ENCODE data around the gene SF3A1. TPM values are rescaled to one million over a fixed set of nuclear protein-coding genes. Genes with fewer than 3 reads are reported as not detected.

SF3A1 gene
- total RNA-seq, 1 donor from 2014 or later, result 190 TPM

DNA sequence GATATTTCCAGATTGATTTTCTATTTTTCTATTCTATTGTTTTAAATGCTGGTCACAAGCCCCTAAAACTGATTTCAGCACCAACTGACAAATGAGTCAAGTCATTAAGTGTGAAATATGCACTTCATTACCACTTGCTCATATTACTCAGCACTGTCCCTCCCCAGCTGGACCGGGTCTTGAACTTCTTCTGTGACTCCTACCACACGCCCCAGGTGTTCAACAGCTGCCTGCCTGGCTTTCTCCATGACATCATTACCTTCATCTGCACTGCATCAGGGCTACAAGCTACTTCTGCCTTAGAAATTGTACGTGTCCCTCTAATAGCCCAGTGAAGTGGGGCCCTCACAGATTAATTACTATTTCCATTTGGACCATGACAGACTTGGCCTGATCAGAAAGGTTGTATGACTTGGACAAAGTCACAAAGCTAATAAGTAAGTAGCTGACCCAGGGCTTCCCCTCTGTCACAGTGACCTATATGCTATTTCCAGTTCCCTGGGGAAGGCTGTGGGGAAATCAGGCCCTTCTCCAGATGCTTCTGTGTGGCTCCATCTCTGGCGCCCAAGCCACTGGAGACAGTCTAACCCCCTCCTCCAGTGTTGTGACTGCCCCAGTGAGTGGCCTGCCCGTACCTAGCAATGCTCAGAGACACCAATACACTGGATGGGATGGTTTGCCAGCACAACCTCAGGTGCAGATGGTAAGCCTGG is 48.0 kb downstream of the SF3A1 start:
- H3K4me1 Mint-ChIP-seq (ENCODE audit: unreplicated experiment), result peaks cover 74% of the 10 kb centered on the region
- no peak for DNase-seq (ENCODE audit: extremely low spot score, unreplicated experiment)

GRCh38 chr22:30308093-30308492 is 48.6 kb downstream of the SF3A1 start:
- Mint-ChIP-seq H3K36me3 (peaks cover 16% of the 10 kb centered on the region), H3K4me1 (ENCODE audit: unreplicated experiment) (peaks cover 76% of the 10 kb centered on the region), H3K27me3 (no peaks in the 10 kb centered on the region), H3K9me3 (no peaks in the 10 kb centered on the region), H3K4me3 (peak overlapping the region; percentile 13), H3K27ac (peak overlapping the region; percentile 57)
- TF ChIP-seq CTCF (conservative IDR thresholded peaks at IDR 0.05), result no peak
- DNase-seq (ENCODE audit: extremely low spot score, unreplicated experiment), result no peak

More for the DNA sequence above, 48.0 kb downstream of the SF3A1 start:
- Mint-ChIP-seq H3K27me3 (no peaks in the 10 kb centered on the region), H3K36me3 (peaks cover 15% of the 10 kb centered on the region), H3K9me3 (no peaks in the 10 kb centered on the region), H3K4me3 (peak overlapping the region; percentile 13), H3K27ac (peak overlapping the region; percentile 57)
- TF ChIP-seq CTCF (conservative IDR thresholded peaks at IDR 0.05), result no peak

GRCh38 chr22:30307041-30307574 is 49.6 kb downstream of the SF3A1 start:
- DNase-seq (ENCODE audit: extremely low spot score, unreplicated experiment), result no peak
- Mint-ChIP-seq H3K9me3 (no peaks in the 10 kb centered on the region), H3K4me3 (peak overlapping the region; percentile 6), H3K27me3 (no peaks in the 10 kb centered on the region), H3K36me3 (peaks cover 10% of the 10 kb centered on the region), H3K4me1 (ENCODE audit: unreplicated experiment) (peaks cover 66% of the 10 kb centered on the region), H3K27ac (peak overlapping the region; percentile 85)
- no peak for TF ChIP-seq CTCF (conservative IDR thresholded peaks at IDR 0.05)

DNA sequence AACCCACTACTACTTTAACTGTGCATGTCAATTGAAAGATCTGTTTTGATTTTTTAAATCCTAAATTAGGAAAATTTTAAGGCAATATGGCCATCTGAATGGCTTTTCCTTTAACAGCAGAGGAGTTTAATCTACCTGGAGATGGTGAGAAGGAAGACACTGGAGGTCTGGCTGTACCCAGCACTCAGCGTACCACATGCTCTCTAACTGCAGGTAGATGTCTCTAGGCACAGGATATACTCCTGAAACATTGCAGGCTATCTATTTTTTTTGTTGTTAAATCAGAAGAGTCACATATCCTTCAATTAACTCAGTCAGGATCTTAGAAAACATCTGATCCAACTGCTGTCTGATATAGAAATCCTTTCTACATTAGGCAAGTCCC is 50.1 kb downstream of the SF3A1 start:
- TF ChIP-seq CTCF (conservative IDR thresholded peaks at IDR 0.05), result no peak
- Mint-ChIP-seq H3K4me3 (no peak overlapping the region), H3K9me3 (no peaks in the 10 kb centered on the region), H3K27ac (peak overlapping the region; percentile 85), H3K27me3 (no peaks in the 10 kb centered on the region), H3K4me1 (ENCODE audit: unreplicated experiment) (peaks cover 67% of the 10 kb centered on the region), H3K36me3 (peaks cover 10% of the 10 kb centered on the region)
- no peak for DNase-seq (ENCODE audit: extremely low spot score, unreplicated experiment)

GRCh38 chr22:30305906-30306626 is 50.6 kb downstream of the SF3A1 start:
- peaks cover 69% of the 10 kb centered on the region for H3K4me1 Mint-ChIP-seq (ENCODE audit: unreplicated experiment)
- H3K27ac Mint-ChIP-seq, result peak overlapping the region; percentile 85
- peak overlapping the region; percentile 36 for H3K4me3 Mint-ChIP-seq
- H3K27me3 Mint-ChIP-seq, result no peaks in the 10 kb centered on the region
- no peak for DNase-seq (ENCODE audit: extremely low spot score, unreplicated experiment)
- no peak for TF ChIP-seq CTCF (conservative IDR thresholded peaks at IDR 0.05)
- H3K36me3 Mint-ChIP-seq, result peaks cover 10% of the 10 kb centered on the region
- H3K9me3 Mint-ChIP-seq, result no peaks in the 10 kb centered on the region
